Measurements from ENCODE around the gene CARS2.

Gene CARS2

GRCh38 chr13:110651271-110651670, 54.6 kb downstream of the CARS2 start:
- no peak for DNase-seq

GRCh38 chr13:110650436-110650835, 55.5 kb downstream of the CARS2 start:
- no peak for DNase-seq

GRCh38 chr13:110649551-110649950, 56.4 kb downstream of the CARS2 start:
- no peak for DNase-seq

GRCh38 chr13:110648848-110649421, 57.0 kb downstream of the CARS2 start:
- no peak for DNase-seq

- no peak for DNase-seq
Measured at GRCh38 chr13:110648146-110648819, 57.6 kb downstream of the CARS2 start.

- no peak for DNase-seq
Measured at GRCh38 chr13:110647365-110647737, 58.6 kb downstream of the CARS2 start.

- no peak for DNase-seq
Measured at GRCh38 chr13:110646442-110647364, 59.2 kb downstream of the CARS2 start.

- no peak for DNase-seq
Measured at GRCh38 chr13:110645750-110646149, 60.2 kb downstream of the CARS2 start.

GRCh38 chr13:110644892-110645521, 60.9 kb downstream of the CARS2 start:
- peak; percentile 58 to 59 for DNase-seq

GRCh38 chr13:110643768-110644421, 62.0 kb downstream of the CARS2 start:
- DNase-seq, result no peak

- DNase-seq, result no peak
Measured at GRCh38 chr13:110643324-110643723, 62.6 kb downstream of the CARS2 start.

- no peak for DNase-seq
Measured at GRCh38 chr13:110642291-110642981, 63.5 kb downstream of the CARS2 start.

- no peak for DNase-seq
Measured at GRCh38 chr13:110641055-110642015, 64.6 kb downstream of the CARS2 start.

GRCh38 chr13:110640591-110641029, 65.3 kb downstream of the CARS2 start:
- no peak for DNase-seq

- no peak for DNase-seq
Measured at GRCh38 chr13:110639935-110640334, 66.0 kb downstream of the CARS2 start.

GRCh38 chr13:110638814-110639806, 66.8 kb downstream of the CARS2 start:
- no peak for DNase-seq

GRCh38 chr13:110638257-110638656, 67.7 kb downstream of the CARS2 start:
- no peak for DNase-seq

GRCh38 chr13:110637747-110638146, 68.2 kb downstream of the CARS2 start:
- DNase-seq, result no peak

- no peak for DNase-seq
Measured at GRCh38 chr13:110637275-110637674, 68.6 kb downstream of the CARS2 start.

Measured in inflammatory macrophage (primary cell).